Measurements from ENCODE around the gene CRHR2.

CRHR2 gene

DNA sequence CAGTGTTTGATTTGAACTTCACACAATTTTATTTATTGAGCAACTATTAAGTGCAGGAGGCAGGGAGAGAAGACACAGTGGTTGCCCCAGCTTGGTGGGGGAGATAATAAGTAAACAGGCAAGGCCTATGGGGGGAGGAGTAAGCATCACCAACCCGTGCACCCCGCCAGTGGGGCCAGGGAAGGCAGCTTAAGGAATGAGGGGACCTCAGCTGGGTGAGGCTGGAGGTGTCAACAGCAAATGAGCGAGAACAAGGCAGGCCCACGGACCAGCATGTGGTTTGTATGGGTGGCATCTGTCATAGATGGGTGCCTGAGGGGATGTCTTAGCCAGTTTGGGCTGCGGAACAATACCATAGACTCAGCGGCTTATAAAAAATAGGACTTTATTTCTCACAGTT lies 24.1 kb upstream of the CRHR2 start:
- no peak for DNase-seq

DNA sequence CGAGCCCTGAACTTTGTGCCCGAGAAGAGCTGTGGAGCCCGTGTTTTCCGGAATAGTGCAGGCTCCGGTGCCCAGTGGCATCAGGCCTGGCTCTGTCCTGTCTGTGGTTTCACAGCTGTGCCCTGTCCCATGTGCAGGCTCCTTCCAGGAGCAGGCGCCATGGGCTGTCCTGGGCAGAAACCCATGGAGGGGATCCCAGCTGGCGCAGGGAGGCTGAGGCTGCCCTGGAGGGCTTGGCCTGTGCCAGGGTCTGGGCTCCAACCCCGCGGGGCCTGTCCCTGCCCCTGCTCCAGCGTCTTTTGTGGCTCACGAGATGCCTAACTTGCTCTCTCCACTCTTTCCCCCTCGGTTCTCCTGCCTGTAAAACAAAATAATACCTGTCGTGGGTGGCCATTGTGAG lies 23.3 kb upstream of the CRHR2 start:
- DNase-seq, result no peak

DNA sequence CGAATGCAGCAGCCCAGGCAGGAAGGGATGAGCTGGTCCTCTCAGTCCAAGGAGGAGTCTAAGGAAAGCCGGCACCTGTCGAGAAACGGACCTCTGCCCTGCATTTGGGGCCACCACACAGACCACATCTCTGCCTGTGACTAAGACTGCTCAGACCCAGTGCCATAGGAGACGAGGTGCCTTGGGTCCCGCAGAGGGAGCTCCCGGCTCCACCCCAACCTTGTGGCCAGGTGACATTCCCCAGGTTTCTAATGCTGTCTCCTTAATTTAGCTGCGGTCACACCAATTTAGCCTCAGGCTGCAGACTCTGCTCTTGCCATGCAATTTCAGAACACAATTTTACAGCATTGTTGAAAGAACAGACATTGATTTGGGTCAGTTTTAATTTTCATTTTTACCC lies 22.8 kb upstream of the CRHR2 start:
- no peak for DNase-seq

DNA sequence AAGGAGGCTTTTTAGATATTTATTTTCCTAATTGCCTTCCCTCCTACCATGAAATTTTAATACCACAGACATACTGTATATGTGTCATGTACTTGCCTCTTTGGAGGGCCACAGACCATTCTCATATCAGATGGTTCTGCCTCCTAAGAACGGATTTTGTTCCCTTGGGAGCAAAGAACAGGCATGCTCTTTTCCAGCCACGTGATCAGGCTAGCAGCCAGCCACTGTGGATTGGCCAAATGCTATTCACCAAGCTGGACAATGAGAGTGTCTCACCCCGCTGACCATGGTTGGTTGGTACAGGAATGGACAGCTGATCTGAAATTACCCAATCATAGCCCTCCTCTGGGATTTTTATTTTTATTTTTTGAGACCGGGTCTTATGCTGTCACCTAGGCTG lies 21.5 kb upstream of the CRHR2 start:
- DNase-seq, result no peak

DNA sequence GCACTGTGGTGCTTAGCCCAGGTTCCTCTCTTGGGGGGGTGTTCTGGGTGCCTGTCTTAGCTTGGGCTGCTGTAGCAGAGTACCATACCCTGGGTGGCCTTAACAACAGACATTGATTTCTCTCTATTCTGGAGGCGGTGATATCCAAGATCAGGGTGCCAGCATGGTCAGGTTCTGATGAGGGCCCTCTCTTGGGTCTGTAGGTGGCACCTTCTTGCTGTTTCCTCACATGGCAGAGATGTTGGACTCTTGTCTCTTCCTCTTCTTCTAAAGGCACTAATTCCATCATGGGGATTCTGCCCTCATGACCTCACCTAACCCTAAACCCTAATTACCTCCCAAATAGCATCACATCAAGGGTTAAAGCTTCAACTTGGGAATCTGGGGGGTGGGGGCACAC lies 19.9 kb upstream of the CRHR2 start:
- no peak for DNase-seq

DNA sequence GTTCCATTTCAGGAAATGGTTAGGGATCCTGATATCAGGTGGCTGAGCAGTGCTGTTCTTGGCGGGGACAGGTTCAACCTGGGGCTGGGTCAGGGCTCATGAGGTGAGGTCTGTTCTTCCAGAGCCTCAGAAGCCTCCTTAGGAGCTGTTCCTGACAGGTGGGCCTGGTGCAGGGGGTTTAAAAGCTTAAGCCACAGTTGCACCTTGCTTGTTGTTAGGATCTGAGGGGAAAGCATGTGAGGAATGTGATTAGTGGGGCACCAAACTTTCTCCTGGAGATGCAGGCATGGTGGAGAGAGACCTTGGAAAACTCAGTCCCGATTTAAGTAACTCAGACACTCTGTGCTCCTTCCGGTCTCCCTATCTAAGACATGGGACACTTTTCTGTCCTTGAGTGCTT lies 18.7 kb upstream of the CRHR2 start:
- no peak for DNase-seq

DNA sequence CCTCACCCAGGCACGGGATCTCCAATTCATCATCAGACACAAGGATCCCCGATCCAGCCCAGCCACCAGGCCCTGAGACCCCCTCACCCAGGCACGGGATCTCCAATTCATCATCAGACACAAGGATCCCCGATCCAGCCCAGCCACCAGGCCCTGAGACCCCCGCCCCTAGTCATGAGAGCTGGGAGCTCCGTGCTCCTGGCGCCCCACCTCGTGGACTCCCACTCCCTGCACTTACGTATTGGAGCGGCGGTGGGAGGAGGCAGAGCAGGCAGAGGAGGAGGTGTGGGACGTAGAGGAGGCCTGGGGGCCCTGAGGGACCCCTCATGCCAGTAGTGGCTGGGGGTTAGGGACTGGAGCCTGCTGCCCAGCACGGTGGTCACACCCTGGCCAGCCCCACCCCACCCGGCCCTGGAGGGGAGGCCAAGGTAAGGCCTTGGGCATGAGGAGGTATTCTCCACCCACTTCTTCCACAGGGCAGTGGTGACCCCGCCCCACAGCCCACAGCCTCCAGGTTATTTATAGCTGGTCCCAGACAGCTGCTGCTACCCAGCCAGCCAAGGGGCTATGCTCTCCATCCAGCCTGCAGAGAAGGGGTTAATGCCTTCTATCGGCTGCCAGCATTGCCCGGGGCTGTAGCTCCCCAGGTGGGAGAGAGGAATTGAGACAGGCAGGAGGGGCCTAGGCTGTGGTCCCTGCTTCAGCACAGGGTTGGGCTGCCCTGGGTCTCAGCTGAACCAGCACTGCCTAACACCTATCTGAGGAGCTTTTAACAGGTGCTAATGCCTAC lies 17.6 kb upstream of the CRHR2 start:
- no peak for DNase-seq

DNA sequence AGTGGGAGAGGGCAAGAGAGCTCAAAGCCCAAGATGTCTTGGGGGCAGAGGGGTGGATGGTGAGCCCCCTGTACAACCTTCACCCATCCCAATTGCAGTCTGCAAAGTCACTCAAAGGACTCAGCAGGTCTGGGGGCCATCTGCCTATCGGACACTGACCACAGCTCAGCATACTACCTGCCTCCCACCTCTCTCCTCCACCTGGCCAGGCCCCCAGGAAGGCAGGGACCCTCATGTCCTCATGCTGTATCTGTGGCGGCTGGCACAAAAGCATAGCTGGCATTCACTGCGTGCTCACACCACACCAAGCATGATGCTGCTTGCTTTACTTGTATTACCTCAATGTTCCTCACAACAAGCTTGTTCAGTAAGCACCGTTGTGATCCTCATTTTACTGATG lies 16.2 kb upstream of the CRHR2 start:
- no peak for DNase-seq

DNA sequence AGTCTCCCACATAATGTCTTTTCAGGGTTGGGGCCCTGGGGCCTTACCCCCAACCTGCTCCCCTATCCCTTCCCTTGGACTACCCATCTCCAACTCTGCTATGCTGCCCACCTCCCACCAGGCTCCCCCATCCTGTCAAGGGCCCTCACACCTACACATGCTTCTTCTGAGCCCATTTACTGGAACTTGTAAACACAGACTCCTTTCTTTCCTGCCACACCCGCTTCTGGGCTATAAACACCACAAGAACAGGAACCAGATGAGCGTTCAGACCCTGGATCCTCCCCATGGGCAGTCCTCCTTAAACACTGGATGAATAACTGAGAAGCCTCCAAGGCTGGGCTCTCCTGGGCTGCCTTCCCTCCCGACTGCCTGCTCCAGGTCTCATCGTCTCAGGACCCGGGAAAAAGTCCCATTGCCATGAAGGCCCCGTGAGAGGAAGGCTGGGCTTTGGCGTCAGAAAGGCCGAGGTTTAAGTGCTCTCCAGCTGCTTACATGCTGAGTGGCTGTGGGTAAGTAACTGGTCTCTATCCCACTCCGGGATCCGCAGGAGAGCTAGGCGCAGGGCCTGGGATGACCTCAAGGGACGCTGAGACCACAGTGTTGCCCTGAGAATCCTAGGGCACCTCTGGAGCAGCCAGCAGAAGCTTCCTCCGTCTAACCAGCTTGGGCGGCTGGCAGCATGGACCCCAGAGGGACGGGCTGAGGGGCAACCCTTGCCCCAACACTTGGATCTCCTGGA lies 15.6 kb upstream of the CRHR2 start:
- DNase-seq, result no peak

DNA sequence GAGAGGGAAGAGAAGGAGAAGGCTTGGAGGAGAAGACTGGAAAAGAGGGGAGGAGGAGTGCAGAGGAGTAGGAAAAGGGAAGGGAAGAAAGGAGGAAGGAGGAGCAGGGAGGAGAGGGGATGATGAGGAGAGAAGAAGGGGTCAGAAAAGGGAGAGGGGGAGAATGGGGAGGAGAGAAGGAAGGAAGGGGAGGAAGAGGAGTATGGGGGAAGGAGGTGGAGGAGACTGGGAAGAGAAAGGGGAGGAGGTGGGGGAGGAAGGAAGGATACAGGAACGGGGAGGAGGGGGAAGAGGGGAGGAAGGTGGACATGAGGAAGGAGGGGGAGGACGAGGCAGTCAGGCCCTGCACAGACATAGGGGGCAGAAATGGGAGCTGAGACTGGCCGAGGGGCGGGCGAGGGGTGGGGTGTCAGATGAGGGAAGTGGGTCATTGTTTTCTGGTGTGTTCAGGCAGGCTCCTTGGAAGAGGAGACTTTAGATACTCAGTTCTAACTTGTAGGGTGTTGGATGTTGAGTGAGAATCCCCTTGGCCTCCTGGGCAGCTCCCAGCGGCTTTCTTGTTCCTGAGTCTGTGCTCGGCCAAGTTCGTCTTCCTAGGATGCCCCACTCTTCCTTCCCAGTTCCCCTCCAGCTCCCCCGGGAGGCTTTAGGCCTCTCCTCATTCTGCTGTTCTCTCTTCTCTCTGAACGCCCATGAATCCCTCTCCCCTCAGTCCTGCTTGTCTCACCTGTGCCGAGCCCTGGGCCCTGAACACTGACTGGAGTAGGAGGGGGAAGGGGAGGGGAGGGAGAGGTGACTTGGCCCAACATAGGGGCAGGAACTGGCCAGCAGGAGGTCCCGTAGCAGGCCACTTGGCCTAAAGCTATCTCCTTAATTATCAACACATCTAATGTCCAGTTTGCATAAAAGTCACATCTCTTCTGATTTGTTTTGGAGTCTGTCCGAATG lies 12.8 kb upstream of the CRHR2 start:
- DNase-seq, result no peak

DNA sequence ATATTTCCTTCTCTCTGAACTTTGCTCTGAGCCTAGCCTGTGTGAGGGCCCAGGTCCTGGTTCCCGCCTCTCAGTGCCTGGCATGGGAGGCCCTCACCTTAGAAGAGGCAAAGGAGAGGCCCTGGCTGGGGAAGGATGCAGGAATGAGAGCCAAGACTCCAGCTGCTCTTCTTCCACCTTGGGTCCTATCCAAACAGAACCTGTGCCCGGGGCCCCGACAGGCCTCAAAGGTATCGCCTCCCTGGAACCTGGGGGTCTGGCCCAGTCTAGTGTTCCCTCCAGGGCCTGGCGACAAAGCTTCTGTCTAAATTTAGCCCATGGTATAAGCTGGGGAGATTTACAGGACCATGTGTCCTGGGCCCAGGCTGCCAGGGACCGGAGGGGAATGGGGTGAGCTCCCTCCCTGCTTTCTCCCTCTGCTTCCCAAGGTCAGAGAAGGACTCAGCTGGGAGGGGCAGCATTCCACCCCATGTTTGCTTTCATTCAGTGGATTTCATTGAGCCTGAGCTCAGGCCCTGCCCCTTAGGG lies 12.0 kb upstream of the CRHR2 start:
- DNase-seq, result no peak

DNA sequence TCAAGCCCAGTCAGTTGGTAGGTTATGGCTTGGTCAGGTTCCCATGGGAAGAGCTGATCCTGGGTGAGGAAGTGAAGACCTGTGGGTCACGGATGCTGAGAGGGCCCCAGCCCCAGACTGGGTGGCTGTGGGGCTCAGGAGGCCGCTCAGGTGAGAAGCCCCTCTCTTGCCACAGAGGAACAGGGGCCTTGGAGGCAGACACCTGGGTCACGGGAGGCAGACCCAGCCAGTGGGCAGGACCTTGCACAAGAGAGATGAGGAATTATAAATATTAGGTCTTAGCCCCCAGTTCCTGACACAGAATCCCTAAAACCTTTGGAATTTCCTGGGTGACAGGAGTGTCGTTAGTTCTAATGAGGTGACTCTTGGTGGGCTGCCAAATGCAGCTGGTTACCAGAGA lies 10.6 kb upstream of the CRHR2 start:
- DNase-seq, result no peak

DNA sequence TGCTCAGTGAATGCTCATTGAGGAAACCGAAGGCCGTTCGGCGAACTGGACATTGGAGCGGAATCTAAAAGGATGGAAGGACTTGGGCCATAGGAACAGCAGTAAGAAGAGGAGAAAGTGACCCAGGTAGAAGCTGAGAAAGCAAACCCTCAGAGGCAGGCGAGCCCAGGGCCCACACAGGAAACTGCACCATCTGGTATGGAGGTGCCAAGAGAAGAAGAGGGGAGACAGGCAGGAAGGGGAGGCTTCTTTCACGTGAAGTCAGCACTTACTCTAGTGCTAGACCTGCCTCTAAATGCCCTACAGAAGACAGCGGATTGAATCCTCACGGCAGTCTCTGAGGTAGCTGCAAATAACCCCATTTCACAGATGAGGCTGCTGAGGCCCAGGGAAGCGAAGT lies 10.2 kb upstream of the CRHR2 start:
- DNase-seq, result no peak

DNA sequence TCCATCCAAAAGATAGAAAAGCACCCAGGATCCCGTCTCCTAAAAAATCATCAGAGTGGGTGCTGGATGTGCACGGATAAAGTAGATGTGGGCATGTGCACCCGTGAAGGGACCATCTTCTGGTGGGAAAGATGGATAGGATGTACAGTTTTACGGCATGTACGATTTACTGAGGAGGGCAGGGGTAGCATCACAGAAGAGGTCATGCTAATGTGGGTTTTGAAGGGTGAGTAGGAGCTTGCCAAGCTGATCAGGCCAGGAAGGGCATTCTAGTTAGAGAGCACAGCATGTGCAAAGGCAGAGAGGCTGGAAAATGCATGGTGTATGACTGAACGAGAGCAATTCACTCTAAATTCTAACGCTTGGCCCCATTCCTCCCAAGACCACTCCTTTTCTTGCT lies 7.8 kb upstream of the CRHR2 start:
- DNase-seq, result no peak

DNA sequence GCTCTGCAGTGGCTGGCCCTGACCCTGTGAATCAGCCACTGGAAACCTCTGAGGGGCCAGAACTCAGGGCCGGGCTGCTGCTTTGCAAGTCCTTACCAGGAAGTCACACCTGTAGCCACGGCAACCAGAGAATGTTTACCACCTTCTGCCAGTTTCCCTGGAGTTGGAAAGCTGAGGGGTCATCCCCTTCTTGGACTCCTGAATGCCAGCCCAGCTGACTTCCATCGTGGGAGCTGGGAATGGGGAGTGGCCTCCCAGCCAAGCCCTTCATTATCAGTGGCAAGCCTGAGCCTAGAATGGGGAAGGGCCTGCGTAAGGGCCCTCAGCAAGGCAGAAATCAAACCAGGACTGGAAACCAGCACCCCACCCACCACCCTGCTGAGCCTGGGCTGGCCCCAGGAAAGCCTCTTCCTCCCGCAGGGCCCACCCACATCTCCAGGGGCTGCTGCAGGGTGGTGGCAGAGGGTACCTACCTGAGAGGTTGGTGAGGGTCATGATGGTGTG lies 6.5 kb upstream of the CRHR2 start:
- DNase-seq, result no peak

DNA sequence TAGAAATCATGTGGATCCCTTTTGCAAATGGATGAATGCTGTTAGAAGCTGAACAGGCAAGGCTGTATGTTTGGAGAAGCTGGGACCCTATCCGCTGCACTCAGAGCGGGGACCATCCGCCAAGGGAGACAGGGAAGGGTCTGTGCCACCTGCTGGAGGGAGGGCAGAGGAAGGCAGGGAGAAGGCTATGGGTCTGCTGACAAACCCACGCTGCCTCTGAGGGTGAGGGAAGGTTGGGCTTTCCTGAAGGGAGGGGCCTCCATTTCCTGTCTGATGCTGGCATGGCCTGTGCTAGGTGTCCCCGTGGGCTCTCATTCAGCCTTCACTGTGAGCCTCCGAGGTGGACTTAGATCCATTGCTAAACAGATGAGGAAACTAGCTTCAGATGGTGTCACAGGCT lies 5.3 kb upstream of the CRHR2 start:
- no peak for DNase-seq

DNA sequence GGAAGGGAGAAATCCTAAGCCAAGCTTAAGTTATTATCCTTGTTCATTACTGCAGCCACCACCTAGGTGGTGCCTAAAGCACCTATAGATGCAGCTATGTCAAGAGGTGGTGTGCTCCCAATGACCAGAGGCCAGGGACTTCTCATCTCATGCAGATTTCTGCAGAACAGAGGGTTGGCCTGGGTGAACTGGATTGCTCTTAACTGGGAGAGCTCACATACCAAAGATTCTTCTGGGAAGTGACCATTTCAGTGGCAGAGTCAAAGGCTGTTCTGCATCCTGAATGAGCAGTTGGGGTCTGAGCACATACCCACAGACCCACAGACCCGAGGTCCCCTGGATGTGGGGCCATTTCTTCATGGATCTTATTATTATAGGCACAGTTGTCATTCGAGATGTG lies 2.1 kb upstream of the CRHR2 start:
- DNase-seq, result no peak

DNA sequence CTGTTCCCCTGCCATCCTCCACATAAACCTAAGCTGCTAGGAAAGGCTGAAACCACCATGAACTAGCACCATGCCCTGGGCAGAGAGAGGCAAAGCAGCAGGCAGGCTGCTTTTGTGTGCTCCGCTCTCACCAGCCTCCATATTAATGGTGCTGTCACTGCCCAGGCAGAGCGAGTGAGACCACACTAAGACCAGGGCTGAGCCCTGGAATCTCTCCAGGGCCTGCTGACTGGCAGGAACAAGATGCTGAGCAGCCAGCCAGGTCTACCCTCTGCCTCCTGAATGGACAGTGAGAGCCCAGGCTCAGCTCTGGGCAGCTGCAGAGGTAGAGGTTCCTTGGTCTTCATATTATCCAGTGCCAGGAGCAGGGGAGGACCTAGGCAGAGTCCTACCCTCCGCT lies 1.6 kb upstream of the CRHR2 start:
- no peak for DNase-seq

DNA sequence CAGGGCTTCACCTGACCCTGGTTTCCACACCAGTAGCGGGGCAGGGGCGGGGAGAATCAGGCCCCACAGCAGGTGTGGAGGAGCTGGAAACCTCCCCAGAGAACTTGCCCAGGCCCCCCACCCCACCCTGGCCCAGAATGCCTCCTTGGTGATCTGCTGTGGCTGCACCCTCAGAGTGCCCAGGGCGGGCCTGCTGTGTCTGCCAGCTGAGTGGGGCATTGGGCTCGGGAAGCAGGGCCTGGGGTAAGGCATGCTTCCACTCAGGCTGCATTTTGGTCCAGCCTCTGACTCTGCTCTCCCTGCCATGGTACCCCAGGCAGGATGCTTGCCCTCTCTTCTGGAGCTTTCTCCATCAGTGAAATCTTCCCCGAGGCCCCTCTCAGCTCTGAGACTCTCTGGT lies 1.1 kb upstream of the CRHR2 start:
- no peak for DNase-seq

DNA sequence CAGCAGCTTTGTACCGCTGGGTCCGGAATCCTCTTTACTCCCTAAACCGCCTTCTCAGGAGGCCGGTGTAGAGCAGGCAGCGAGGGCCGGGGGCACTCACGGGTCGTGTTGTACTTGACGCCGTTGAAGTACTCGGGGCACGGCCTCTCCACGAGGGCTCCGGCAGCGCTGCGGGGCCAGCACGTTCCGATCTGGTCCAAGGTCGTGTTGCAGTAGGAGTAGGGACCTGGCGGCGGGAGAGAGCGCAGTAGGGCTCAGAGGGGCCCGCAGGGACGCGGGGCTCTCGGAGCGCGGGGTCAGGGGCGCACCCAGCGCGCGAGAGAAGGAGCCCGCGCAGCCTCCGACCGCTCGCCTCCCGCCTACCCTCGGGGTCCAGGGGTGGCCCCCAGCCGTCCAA lies 443 bp downstream of the CRHR2 start:
- no peak for DNase-seq

DNA sequence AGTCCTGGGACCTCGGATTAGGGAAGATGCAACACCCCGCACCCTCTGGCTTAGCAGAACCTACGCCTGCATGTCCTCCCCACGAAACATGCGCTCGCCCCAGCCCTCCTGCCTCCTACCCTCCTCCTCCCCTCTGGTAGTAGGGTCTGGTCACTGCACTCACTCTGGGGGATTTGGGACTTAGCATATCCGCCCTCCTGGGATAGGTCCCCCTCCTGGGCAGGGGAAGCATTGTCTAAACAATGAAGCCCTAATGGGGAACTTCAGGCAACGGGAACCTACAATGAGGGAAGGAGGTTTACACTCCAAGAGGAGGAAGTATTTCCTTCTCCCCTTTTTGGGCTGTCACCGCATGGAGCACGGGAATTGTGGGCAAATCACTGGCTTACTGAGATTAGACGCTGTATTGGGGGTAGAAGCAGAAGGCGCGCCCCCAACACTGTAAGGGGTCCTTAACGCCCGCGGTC lies 892 bp downstream of the CRHR2 start:
- no peak for DNase-seq

DNA sequence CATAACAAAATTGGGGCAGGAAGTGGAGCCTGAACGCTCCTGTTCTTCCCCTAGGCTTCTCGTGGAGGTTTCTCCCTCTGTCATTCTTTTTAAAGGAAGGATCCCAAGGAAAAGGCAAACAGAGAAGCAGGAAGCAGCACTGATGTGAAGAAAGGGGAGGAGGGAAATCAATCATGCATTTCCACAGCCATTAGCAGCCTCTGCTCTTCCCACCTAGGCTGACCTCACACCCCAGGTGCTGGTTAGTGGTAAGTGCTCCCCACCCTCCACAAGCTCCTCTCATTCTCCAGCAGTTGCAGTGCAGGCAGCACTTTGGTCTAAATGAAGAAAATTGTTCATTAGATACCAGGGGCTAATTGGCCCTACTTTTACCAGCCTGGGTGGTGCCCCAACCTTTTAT lies 2.6 kb downstream of the CRHR2 start:
- DNase-seq, result no peak

DNA sequence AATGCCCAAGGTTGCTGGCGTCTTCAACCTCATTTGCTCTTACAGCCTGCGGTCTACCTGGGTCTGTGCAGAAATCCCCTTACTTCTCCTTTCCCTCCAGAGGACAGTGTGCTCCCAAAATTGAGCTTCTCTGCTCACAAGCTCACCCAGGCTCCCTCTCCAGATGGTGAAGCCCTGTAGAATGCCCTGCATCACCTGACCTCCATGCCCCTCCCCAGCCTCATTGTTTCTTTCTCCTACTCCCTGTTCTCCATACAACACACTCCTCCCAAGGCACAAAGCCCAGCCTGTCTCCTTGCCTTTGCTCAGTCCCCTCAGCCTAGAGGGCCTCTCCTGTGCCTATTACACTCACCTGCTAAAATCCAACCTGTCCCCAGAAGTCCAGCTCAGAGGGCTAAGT lies 3.5 kb downstream of the CRHR2 start:
- DNase-seq, result no peak
